HG02970 (cell line): ENCODE data around the gene VPS9D1.

Experiments used
- ATAC-seq: cut with Tn5 transposase; IDR thresholded peaks from one replicate; pipeline ENCODE4 v1.9.1; 2021; ENCODE audit warnings: mild to moderate bottlenecking, moderate library complexity, moderate number of reproducible peaks; ENCODE audit not compliant: unreplicated experiment, low FRiP score

VPS9D1 gene

GRCh38 chr16:89720813-89721545, at the start of gene VPS9D1, which contains the start of gene ZNF276:
Gene VPS9D1 (minus strand): TSS chr16:89720898. CDS start chr16:89720861, 37 bp downstream.
Gene ZNF276 (plus strand): TSS chr16:89721537. CDS start chr16:89721641, 104 bp downstream.
- ATAC-seq, result peak; percentile 47

- ATAC-seq, result no peak
Observed at GRCh38 chr16:89770367-89770766, 49.7 kb upstream of the VPS9D1 start.

- ATAC-seq, result peak; percentile 16
Observed at GRCh38 chr16:89765292-89765830, 44.7 kb upstream of the VPS9D1 start.

GRCh38 chr16:89764711-89765201, 44.1 kb upstream of the VPS9D1 start:
- ATAC-seq, result peak; percentile 87

GRCh38 chr16:89761304-89761922, 40.7 kb upstream of the VPS9D1 start:
- ATAC-seq, result no peak

- ATAC-seq, result no peak
Observed at GRCh38 chr16:89759746-89760340, 39.1 kb upstream of the VPS9D1 start.

GRCh38 chr16:89749637-89750036, 28.9 kb upstream of the VPS9D1 start:
- no peak for ATAC-seq

- no peak for ATAC-seq
Observed at GRCh38 chr16:89748921-89749320, 28.2 kb upstream of the VPS9D1 start.

- ATAC-seq, result no peak
Observed at GRCh38 chr16:89748076-89748475, 27.4 kb upstream of the VPS9D1 start.

GRCh38 chr16:89746043-89746442, 25.3 kb upstream of the VPS9D1 start:
- no peak for ATAC-seq

GRCh38 chr16:89744813-89745212, 24.1 kb upstream of the VPS9D1 start:
- no peak for ATAC-seq

- ATAC-seq, result no peak
Observed at GRCh38 chr16:89742948-89743347, 22.2 kb upstream of the VPS9D1 start.

GRCh38 chr16:89741342-89742014, 20.8 kb upstream of the VPS9D1 start:
- no peak for ATAC-seq

- ATAC-seq, result no peak
Observed at GRCh38 chr16:89739383-89739782, 18.7 kb upstream of the VPS9D1 start.

GRCh38 chr16:89738538-89739317, 18.0 kb upstream of the VPS9D1 start:
- ATAC-seq, result no peak

- no peak for ATAC-seq
Observed at GRCh38 chr16:89738072-89738377, 17.3 kb upstream of the VPS9D1 start.

- ATAC-seq, result no peak
Observed at GRCh38 chr16:89737341-89738071, 16.8 kb upstream of the VPS9D1 start.

GRCh38 chr16:89736554-89736953, 15.9 kb upstream of the VPS9D1 start:
- ATAC-seq, result no peak

GRCh38 chr16:89733792-89734191, 13.1 kb upstream of the VPS9D1 start:
- no peak for ATAC-seq
